Endothelial cell of umbilical vein (primary cell): ENCODE results near the gene ZNF311. TPM values are rescaled to one million over a fixed set of nuclear protein-coding genes. Genes with fewer than 3 reads are reported as not detected.
A peak's percentile ranks its signal among the peaks of the same experiment; 100 is the strongest.

Experiments
- BruUV-seq: library from RNA; stranded (reverse); fragments of 400-500 nt; replicated peaks from 2 replicates; lab custom pipeline; 2021; lab: Mats Ljungman, UMichigan
- CTCF ChIA-PET: fragments of 300-600, 350-600 bp; sonication (Branson Sonifier 250); formaldehyde crosslinking; loops from one replicate; lab custom pipeline; 2021; ENCODE audit warnings: antibody characterized with exemption, inconsistent platforms; lab: Charles Lee
- POLR2A ChIA-PET: fragments of 300-600, 350-600 bp; sonication (Branson Sonifier 250); formaldehyde crosslinking; loops from one replicate; lab custom pipeline; 2021; ENCODE audit warnings: antibody characterized with exemption, inconsistent platforms; lab: Charles Lee
- DNase-seq: peaks from one replicate; pipeline ENCODE4 v3.0.0-alpha.2; 2011; ENCODE audit warnings: low read depth, low spot score
- FAIRE-seq: peaks from 2 replicates; lab custom pipeline; 2011; peaks lifted over from hg19 to GRCh38; lab: Jason Lieb, UNC
- H2AFZ ChIP-seq: 2 replicates; pipeline ENCODE4 v1.6.0; 2012; ENCODE audit warnings: low read depth, low read length, control low read depth, inconsistent platforms
- H3K27ac ChIP-seq: 2 replicates; pipeline ENCODE4 v1.5.1; 2011; ENCODE audit warnings: low read depth, mild to moderate bottlenecking, control low read depth, low read length, moderate library complexity; ENCODE audit not compliant: insufficient read depth
- H3K27me3 ChIP-seq, 2 experiments: 2 replicates each; pipeline versions ENCODE4 v1.6.0 to v1.6.1; 2011; ENCODE audit warnings: low read length in 2 of 2, mixed read lengths in 1 of 2; ENCODE audit not compliant: control insufficient read depth in 2 of 2, insufficient read depth in 2 of 2
- H3K36me3 ChIP-seq, 2 experiments: 2 replicates in 1 of 2; 3 replicates in 1 of 2; pipeline ENCODE4 v1.5.1; 2011; ENCODE audit warnings: low read length in 2 of 2, mild to moderate bottlenecking in 1 of 2, moderate library complexity in 1 of 2; ENCODE audit not compliant: control insufficient read depth in 2 of 2, insufficient read depth in 2 of 2; ENCODE audit errors: extremely low read depth in 1 of 2
- H3K4me1 ChIP-seq: 3 replicates; pipeline ENCODE4 v1.5.1; 2011; ENCODE audit warnings: mild to moderate bottlenecking, low read length; ENCODE audit not compliant: control insufficient read depth, insufficient read depth; ENCODE audit errors: extremely low read depth
- H3K4me2 ChIP-seq: 2 replicates; pipeline ENCODE4 v1.6.1; 2011; ENCODE audit warnings: low read length, control low read depth, mixed read lengths; ENCODE audit not compliant: insufficient read depth
- H3K4me3 ChIP-seq, 3 experiments: fragments of 200-600 bp in 1 of 3; sonication (generic), shearing (Covaris generic) in 1 of 3; replicated peaks in 1 of 3; 2 replicates each; pipeline ENCODE4 v1.5.1; 2011 to 2016; ENCODE audit warnings: control low read depth in 3 of 3, low read length in 3 of 3, mild to moderate bottlenecking in 2 of 3, inconsistent platforms in 1 of 3, low read depth in 1 of 3, moderate library complexity in 1 of 3; ENCODE audit not compliant: insufficient read depth in 1 of 3
- H3K79me2 ChIP-seq: 2 replicates; pipeline ENCODE4 v1.6.0; 2012; ENCODE audit warnings: low read length, inconsistent platforms; ENCODE audit not compliant: control insufficient read depth, insufficient read depth
- H3K9ac ChIP-seq: replicated peaks from 2 replicates; pipeline ENCODE3; 2011; ENCODE audit warnings: low read length, control low read depth; ENCODE audit not compliant: insufficient read depth; ENCODE audit errors: extremely low read depth
- H3K9me1 ChIP-seq: replicated peaks from 3 replicates; pipeline ENCODE4 v1.6.0; 2011; ENCODE audit warnings: mild to moderate bottlenecking, low read length; ENCODE audit not compliant: control insufficient read depth, insufficient read depth; ENCODE audit errors: extremely low read depth
- H3K9me3 ChIP-seq: replicated peaks from 2 replicates; pipeline ENCODE4 v1.5.1; 2012; ENCODE audit warnings: low read length, inconsistent platforms; ENCODE audit not compliant: control insufficient read depth, insufficient read depth
- H4K20me1 ChIP-seq: replicated peaks from 2 replicates; pipeline ENCODE3; 2011; ENCODE audit warnings: mild to moderate bottlenecking, low read length; ENCODE audit not compliant: control insufficient read depth, insufficient read depth; ENCODE audit errors: extremely low read depth
- CTCF ChIP-seq, 2 donors: IDR thresholded peaks; 1 replicate in 1 of 2; 2 replicates in 1 of 2; pipeline ENCODE4 v1.5.1; 2011; ENCODE audit warnings: low read length in 2 of 2, mild to moderate bottlenecking in 2 of 2, moderate library complexity in 2 of 2, control low read depth in 1 of 2, inconsistent platforms in 1 of 2, low read depth in 1 of 2; ENCODE audit not compliant: insufficient read depth in 1 of 2; ENCODE audit errors: extremely low read depth in 1 of 2
- FOS ChIP-seq: IDR thresholded peaks from 2 replicates; pipeline ENCODE4 v1.6.1; 2011; ENCODE audit warnings: mild to moderate bottlenecking, low read length, moderate library complexity, borderline replicate concordance; ENCODE audit not compliant: insufficient read depth
- GATA2 ChIP-seq: IDR thresholded peaks from 2 replicates; pipeline ENCODE4 v1.7.0; 2011; ENCODE audit warnings: low read depth, mild to moderate bottlenecking, moderate library complexity, mixed read lengths, low read length; ENCODE audit not compliant: insufficient read length, insufficient read depth
- POLR2A ChIP-seq: IDR thresholded peaks from 2 replicates; pipeline ENCODE4 v1.6.1; 2012; ENCODE audit warnings: low read depth, mild to moderate bottlenecking, control low read depth, low read length
- POLR2AphosphoS5 ChIP-seq: IDR thresholded peaks from 2 replicates; pipeline ENCODE4 v1.6.1; 2012; ENCODE audit warnings: low read depth, mild to moderate bottlenecking, control low read depth, low read length, moderate library complexity; ENCODE audit not compliant: insufficient read depth
- dilution Hi-C: fragments of 300-500 bp; cut with MboI; formaldehyde crosslinking; loops from one replicate; pipeline ENCODE4 v1.15.0; 2019; ENCODE audit warnings: low sequenced_read_pairs; ENCODE audit not compliant: extremely low pct_ligation_motif_present
- intact Hi-C: fragments of 100-400 bp; cut with micrococcal nuclease; formaldehyde crosslinking; loops from one replicate; pipeline ENCODE4 v1.10.0; 2022
- polyA plus RNA-seq, 4 experiments: library from polyadenylated mRNA; depleted of rRNA in 3 of 4; stranded (reverse) in 3 of 4; unstranded in 1 of 4; fragments of >200 nt; gene quantifications; 2 replicates each; pipeline versions ENCODE4 v1.2.1 to v1.2.3, GENCODE V29; 2011 to 2012; ENCODE audit warnings: missing spikeins in 1 of 4
- total RNA-seq: library from RNA; stranded (reverse); gene quantifications from 2 replicates; pipeline ENCODE4 v1.2.3, GENCODE V29; 2021

The ZNF311 gene
- total and polyA plus RNA-seq, 2 donors (not counting 3 experiments of a cell fraction or from before 2014, with no cell fraction given): 0.26 to 0.35 TPM

DNA sequence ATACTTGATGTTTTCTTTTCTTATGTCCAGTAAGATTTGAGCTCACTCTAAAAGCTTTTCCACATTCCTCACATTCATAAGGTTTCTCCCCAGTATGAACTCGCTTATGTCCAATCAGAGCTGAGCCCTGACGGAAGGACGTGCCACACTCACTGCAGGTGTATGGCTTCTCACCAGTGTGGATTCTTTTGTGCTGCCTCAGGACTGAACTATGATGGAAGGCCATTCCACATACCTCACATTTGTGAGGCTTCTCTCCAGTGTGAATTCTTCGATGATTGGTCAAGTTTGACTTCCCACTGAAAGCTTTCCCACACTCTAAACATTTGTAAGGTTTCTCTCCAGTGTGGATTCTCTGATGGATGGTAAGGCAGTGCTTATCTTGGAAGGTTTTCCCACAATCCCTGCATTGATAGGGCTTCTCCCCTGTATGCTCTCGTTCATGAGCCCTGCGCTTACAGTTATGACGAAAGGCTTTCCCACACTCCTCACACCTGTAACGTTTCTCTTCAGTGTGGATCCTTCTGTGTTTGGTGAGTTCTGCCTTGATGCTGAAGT, 9.9 kb downstream of the ZNF311 start:
- no peak for FAIRE-seq
- CTCF ChIA-PET: no interaction called here

GRCh38 chr6:28988536-28989311, 16.4 kb downstream of the ZNF311 start:
- POLR2A ChIA-PET: no interaction called here
- CTCF ChIA-PET: interaction anchor here (1.0 to 1.2 kb wide), 2 partner anchors 48 to 152 kb away, joined by 3 to 4 read pairs; no protein-coding TSS in a partner anchor
- Histone ChIP-seq H4K20me1 (no peaks in the 10 kb centered on the region), H3K4me1 (no peaks in the 10 kb centered on the region), H3K27me3 (no peaks in the 10 kb centered on the region), H3K9ac (peak overlapping the region; percentile 28), H3K27ac (no peak overlapping the region), H3K79me2 (no peaks in the 10 kb centered on the region), H3K36me3 (no peaks in the 10 kb centered on the region), H2AFZ (peak overlapping the region; percentile 77), H3K4me2 (peak overlapping the region; percentile 20), H3K9me1 (no peaks in the 10 kb centered on the region), H3K4me3 (peak overlapping the region in 2 of 3 experiments; percentile 4 to 34), H3K9me3 (no peaks in the 10 kb centered on the region)
- DNase-seq (peak; percentile 66), FAIRE-seq (peak; percentile 47)
- intact Hi-C loops (loop anchor here (1.0 to 10.0 kb wide), 6 partner anchors 16 to 1514 kb away; partner anchors contain the start of genes ZNF184 and ZNF311), dilution Hi-C loops (no loop called here)
- no TSS peak for BruUV-seq
- TF ChIP-seq POLR2AphosphoS5: no peak
- TF ChIP-seq POLR2A: no peak
- no peak for TF ChIP-seq FOS
- peak; percentile 73 to 79 for TF ChIP-seq CTCF (IDR thresholded peaks at IDR 0.05; ENCODE audit: extremely low read depth in 1 of 2, insufficient read depth in 1 of 2, low read depth in 1 of 2, low read length in 2 of 2)

More for the DNA sequence above, 9.9 kb downstream of the ZNF311 start:
- Histone ChIP-seq H3K27me3 (no peaks in the 10 kb centered on the region), H3K27ac (no peak overlapping the region), H3K4me2 (no peak overlapping the region), H3K9ac (no peak overlapping the region), H3K79me2 (no peaks in the 10 kb centered on the region), H3K9me1 (no peaks in the 10 kb centered on the region), H3K36me3 (no peaks in the 10 kb centered on the region), H3K4me1 (no peaks in the 10 kb centered on the region), H3K4me3 (no peak overlapping the region), H3K9me3 (no peaks in the 10 kb centered on the region), H2AFZ (no peak overlapping the region), H4K20me1 (no peaks in the 10 kb centered on the region)
- POLR2A ChIA-PET: no interaction called here
- dilution Hi-C loops: no loop called here
- no peak for DNase-seq
- TF ChIP-seq FOS (no peak), GATA2 (no peak), POLR2A (no peak)
- intact Hi-C loops: no loop called here
- no TSS peak for BruUV-seq
